ENCODE data around the gene CDK18. TPM values are rescaled to one million over a fixed set of nuclear protein-coding genes. Genes with fewer than 3 reads are reported as not detected.

The CDK18 gene
- total and polyA plus RNA-seq, 2 of the 8 experiments (the other 6 are each of a cell fraction or from before 2014, with no cell fraction given): 31.2 to 44.0 TPM

- H3K27ac ChIP-seq (ENCODE audit: low read depth, low read length): no peak overlapping the region
- H3K79me1 ChIP-seq (ENCODE audit: low read depth, low read length): peaks cover 7% of the 10 kb centered on the region
- H3K9me3 ChIP-seq (ENCODE audit: insufficient read depth in 2 of 2, low read depth in 1 of 2, low read length in 1 of 2): no peaks in the 10 kb centered on the region
- H3K23ac ChIP-seq (ENCODE audit: insufficient read length): no peak overlapping the region
- no peak overlapping the region for H2AK5ac ChIP-seq (ENCODE audit: low read depth, low read length)
- no peak overlapping the region for H2AFZ ChIP-seq (ENCODE audit: low read length)
- no peak overlapping the region for H4K5ac ChIP-seq (ENCODE audit: insufficient read length, low read depth, low read length)
- H3K9ac ChIP-seq (replicated peaks in 1 of 4; ENCODE audit: extremely low read depth in 1 of 4, low read depth in 3 of 4, low read length in 3 of 4): no peak overlapping the region
- ChIA-PET CTCF (ENCODE audit: partially characterized antibody) (interaction anchor here (0.7 to 47.3 kb wide), 34 partner anchors 12 to 249 kb away, joined by 3 to 1626 read pairs (median 8); partner anchors contain the start of genes CDK18 and LEMD1), POLR2A (ENCODE audit: partially characterized antibody) (interaction anchor here (0.8 to 2.8 kb wide), 9 partner anchors 8 to 74 kb away, joined by 3 to 9 read pairs (median 4); no protein-coding TSS in a partner anchor)
- no peak overlapping the region for H3K4me3 ChIP-seq (ENCODE audit: extremely low read depth in 1 of 4, insufficient read depth in 2 of 4, low read depth in 3 of 4, low read length in 4 of 4)
- H3K18ac ChIP-seq (ENCODE audit: extremely low read depth, low read length): no peak overlapping the region
- no peaks in the 10 kb centered on the region for H3K79me2 ChIP-seq (ENCODE audit: control insufficient read depth in 1 of 2, insufficient read depth in 2 of 2, low read length in 2 of 2)
- H4K91ac ChIP-seq (replicated peaks; ENCODE audit: insufficient read length, low read length): no peak overlapping the region
- WGBS, 2 experiments (ENCODE audit: extremely low coverage in 1 of 2, insufficient coverage in 1 of 2, insufficient read length in 1 of 2, insufficient replicate concordance in 2 of 2, low coverage in 1 of 2, low lambda C conversion rate in 2 of 2, missing lambda C conversion rate in 1 of 2): 94% methylated on average over 5 of the region's 5 CpGs; no CpG with 5 or more reads in 1 of the 2 experiments
- H3K4ac ChIP-seq (replicated peaks; ENCODE audit: insufficient read length, low read depth, low read length): no peak overlapping the region
- H2BK12ac ChIP-seq (ENCODE audit: low read depth, low read length): 0 out of 2 replicates have a peak overlapping the region, but pooled peaks have one; percentile 60
- DNase-seq (ENCODE audit: low read depth in 1 of 2, low spot score in 2 of 2) (no peak), FAIRE-seq (no peak)
- peaks cover 4 to 13% of the 10 kb centered on the region in 2 experiments for H4K20me1 ChIP-seq (replicated peaks in 1 of 2; ENCODE audit: control insufficient read depth in 1 of 2, insufficient read depth in 2 of 2, low read length in 2 of 2)
- H2BK20ac ChIP-seq (ENCODE audit: low read length): 0 out of 2 replicates have a peak overlapping the region, but pooled peaks have one; percentile 5
- no peaks in the 10 kb centered on the region for H3K27me3 ChIP-seq (replicated peaks in 1 of 4; ENCODE audit: control insufficient read depth in 3 of 4, extremely low read depth in 1 of 4, insufficient read depth in 3 of 4, low read length in 3 of 4)
- H3K4me2 ChIP-seq (ENCODE audit: insufficient read depth in 1 of 2, low read depth in 2 of 2, low read length in 2 of 2): no peak overlapping the region
- peaks cover 0 to 14% (median 8%) of the 10 kb centered on the region in 4 experiments; a peak in 1 of 8 replicates for H3K36me3 ChIP-seq (ENCODE audit: control insufficient read depth in 2 of 4, insufficient read depth in 4 of 4, low read length in 3 of 4)
- no peak overlapping the region for H4K8ac ChIP-seq (ENCODE audit: extremely low read depth, insufficient read depth, low read length)
- H3K23me2 ChIP-seq (ENCODE audit: low read depth, low read length): no peaks in the 10 kb centered on the region
- H2BK120ac ChIP-seq (replicated peaks; ENCODE audit: low read depth, low read length): no peak overlapping the region
- no peak overlapping the region for H2BK15ac ChIP-seq (ENCODE audit: low read length)
- TF ChIP-seq KDM1A (IDR thresholded peaks at IDR 0.05; ENCODE audit: borderline replicate concordance, low read length) (no peak), POLR2AphosphoS5 (IDR thresholded peaks at IDR 0.05; ENCODE audit: low read depth, low read length) (no peak), CBX5 (IDR thresholded peaks at IDR 0.05; ENCODE audit: low read depth, low read length) (no peak)
- peaks cover 4 to 29% (median 19%) of the 10 kb centered on the region in 4 experiments for H3K4me1 ChIP-seq (replicated peaks in 1 of 4; ENCODE audit: control insufficient read depth in 3 of 4, insufficient read depth in 4 of 4, low read length in 3 of 4)
- H3K14ac ChIP-seq (ENCODE audit: insufficient read length): no peak overlapping the region
- no peak overlapping the region for H3K56ac ChIP-seq (replicated peaks; ENCODE audit: insufficient read length, low read depth, low read length)
- no peak overlapping the region for H2BK5ac ChIP-seq (ENCODE audit: low read depth, low read length)
Measured at GRCh38 chr1:205522692-205523091, 18.2 kb downstream of the CDK18 start.
